Stimulated activated CD4-positive, alpha-beta T cell treated with anti-CD3 and anti-CD28 coated beads, TNF-alpha, amount 100 ng/mL, for 4 hours (primary cell): Measurements from ENCODE around the gene PLEKHN1.

Experiments used
- DNase-seq, 3 experiments: peaks; one replicate each; pipeline ENCODE4 v3.0.0-alpha.2; 2020; ENCODE audit warnings: low read depth in 3 of 3

PLEKHN1 gene

GRCh38 chr1:930633-931138, 35.6 kb upstream of the PLEKHN1 start:
- no peak for DNase-seq

- no peak for DNase-seq
These were observed 34.7 kb upstream of the PLEKHN1 start for GRCh38 chr1:931380-932172.

DNA sequence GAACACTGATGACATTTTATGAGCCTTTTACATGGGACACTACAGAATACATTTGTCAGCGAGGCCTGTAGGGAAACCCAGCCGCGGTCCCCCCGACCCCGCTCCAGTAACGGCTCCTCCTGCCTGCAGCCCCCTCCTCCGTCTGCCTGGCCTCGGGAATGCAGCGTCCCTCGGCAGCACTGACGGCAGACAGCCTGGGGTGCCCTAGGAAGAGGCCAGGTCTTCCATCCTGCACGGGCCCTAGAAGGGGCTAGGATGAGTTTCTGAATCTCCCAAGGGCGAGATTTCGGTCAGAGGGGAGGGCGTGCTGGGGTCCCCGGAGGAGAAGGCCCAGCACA, 34.1 kb upstream of the PLEKHN1 start:
- no peak for DNase-seq

DNA sequence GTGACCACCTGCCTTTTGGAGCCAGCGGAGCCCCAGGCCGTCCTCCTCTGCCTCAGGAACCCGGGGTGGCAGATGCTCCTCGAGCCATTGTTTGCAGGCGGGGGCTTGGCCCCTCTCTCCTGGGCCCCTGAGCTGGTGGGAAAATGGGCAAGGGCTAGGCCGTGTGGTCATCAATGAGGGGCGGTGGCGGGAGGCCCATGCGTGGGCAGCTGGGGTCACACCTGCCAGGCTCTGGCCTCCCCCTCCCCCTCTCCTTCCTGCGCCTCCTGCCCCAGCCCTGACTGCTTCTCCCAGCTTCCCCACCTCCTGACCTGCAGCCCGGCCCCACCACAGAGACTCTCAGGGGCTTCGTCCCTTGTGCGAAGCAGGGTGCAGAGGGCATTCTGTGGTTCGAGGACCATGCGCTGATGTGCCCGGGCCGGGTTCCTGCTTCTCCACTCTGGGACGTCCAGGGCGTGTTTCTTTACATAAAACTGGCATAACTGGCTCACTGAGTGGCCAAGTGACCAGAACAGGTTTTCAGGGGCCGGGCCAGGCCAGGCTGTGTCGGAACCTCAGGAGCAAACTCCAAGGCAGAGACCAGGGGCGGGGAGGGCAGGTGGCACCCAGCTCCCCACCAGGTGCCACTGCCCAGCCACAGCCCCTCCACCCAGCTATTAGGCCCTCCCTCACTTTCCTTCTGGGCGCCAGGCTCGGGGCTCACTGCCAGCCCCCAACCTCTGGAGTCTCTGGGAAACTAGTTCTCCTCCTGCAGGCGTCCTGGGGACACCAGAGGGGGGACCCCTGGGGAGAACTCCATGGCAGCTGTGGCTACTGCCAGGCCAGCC, 33.3 kb upstream of the PLEKHN1 start:
- DNase-seq = no peak

DNA sequence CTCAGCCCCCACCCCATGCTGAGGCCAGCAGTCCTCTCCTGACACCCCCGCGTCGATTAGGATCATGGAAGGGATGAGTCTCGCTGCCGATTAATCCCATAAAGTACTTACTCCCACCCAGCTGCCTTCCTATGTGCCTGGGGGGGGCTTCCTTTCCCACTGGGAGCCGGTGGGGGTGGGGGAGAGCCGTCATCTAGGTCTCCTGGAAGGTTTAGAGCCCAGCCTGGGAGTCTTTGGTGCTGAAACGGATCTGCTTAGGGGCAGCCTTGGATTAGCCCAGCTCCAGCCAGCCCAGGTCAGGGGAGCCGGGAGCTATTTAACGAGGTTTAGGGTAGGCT, 32.7 kb upstream of the PLEKHN1 start:
- DNase-seq = no peak

DNA sequence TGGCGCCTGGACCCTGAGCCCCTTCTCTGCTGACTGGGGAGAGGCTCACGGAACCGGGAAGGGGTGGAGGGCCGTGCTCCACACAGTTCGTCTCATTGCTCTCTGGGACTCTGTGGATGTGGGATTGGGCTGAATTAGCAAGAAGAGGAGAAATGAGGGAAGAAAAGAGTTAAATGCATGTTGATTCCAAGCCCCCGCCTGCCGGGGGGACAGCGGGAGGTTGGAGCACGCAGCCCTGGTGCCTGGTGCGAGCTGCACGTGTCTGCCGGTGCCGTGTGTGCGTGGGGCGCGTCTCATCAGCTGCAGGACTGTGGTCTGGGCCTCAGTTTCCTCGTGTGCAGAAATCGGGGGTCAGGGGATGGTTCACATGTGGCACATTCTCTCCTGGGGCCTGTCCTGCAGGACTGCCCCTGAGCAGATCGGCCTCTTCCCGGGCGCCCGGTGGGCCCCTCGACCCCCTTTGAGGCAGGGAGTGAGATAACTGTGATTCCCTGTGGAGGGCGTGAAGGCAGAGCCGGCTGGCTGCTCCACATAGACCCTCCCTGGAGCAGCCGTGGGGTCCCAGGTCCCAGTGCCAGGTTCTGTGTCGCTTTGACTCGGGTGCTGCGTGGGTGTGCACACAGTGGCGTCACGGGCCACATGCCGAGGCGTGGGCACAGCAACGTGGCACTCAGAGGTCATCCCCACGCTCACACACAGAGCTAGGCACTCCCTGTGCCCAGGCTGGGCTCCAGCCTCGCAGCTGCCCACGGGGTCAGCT, 31.1 kb upstream of the PLEKHN1 start:
- no peak for DNase-seq

- no peak for DNase-seq
These were observed 30.5 kb upstream of the PLEKHN1 start for GRCh38 chr1:935751-936231.

DNA sequence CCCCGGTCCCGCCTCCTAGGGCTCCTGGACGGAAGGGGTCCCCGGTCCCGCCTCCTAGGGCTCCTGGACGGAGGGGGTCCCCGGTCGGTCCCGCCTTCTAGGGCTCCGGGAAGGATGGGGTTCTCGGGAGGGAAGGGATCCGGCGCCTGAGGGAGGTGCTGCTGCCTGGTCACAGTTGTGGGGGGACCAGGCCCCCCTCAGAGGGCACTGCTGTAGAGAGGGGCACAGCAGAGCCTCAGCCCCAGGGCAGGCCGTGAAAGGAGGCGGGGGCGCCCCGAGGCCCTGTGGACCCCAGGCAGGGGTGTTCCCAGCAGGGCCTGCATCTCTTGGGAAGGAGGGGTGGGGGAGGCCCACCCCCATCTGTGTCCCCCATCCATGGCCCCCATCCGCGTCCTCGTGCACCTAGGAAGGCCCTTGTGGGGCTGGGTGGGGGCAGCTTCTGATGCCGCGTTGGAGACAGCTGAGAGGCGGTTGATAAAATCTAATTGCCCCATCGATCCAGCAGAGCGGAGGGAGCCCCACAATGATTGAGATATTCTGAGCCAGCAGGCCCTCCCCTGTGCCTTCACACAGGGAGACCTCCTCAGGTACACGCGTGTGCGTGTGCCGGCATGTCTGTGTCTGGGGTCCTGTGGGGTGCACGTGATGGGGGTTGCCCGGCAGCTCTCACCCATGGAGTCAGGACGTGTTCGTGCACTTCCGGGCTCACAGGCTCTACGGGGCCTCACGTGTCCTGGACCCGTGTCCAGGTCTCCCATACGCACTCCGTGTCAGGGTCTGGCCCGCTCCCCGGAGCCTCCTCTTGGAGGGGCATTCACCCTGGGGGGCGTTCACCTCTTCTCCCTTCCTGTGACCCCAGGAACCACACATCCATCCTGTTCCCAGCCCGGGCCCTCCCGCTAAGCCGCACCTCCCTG, 29.7 kb upstream of the PLEKHN1 start:
- DNase-seq = no peak

DNA sequence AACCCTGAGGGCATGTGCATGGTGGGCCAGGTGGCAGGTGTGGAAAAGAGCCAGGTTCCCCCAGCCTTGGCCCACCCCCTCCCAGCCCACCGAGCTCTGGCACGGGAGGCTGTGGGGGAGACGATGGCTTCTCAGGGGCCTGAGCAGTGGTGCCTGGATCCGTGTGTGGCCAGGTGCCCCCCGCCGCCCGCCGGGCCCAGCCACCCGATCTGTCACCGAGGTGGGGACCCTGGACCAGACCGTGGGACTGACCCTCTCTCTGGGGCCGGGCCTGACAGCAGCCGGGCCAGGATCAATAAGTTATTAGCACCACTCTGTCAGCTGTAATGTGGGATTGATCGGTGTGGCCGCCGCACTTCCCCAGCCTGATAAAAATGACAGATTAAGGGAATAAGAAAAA, 28.8 kb upstream of the PLEKHN1 start:
- DNase-seq = no peak

DNA sequence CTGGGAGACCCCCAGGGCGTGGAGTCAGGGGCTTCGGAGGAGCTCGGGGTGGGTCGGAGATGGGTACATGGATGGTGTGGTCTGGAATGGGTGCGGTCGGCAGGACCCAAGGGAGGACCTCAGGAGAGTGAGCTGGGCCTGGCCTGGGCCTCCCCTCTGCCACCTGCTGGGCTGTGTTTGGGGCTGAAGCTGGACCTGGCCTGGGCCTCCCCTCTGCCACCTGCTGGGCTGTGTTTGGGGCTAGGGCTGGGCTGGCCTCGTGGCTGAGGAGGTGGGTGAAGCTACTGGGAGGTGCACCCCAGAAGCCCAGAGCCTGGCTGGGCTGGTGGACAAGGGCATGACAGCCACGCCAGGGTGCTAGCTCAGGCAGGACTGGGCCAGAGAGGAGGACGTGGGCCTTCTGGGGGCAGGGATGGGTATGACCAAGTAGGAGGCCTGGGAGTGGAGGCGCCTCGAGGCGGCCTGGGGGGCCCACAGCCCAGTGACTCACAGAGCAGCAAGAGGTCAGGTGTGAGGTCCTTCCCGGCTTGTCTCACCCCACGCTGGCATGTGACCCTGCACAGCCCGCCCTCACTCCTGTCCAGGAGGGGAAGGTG, 28.1 kb upstream of the PLEKHN1 start:
- no peak for DNase-seq

DNA sequence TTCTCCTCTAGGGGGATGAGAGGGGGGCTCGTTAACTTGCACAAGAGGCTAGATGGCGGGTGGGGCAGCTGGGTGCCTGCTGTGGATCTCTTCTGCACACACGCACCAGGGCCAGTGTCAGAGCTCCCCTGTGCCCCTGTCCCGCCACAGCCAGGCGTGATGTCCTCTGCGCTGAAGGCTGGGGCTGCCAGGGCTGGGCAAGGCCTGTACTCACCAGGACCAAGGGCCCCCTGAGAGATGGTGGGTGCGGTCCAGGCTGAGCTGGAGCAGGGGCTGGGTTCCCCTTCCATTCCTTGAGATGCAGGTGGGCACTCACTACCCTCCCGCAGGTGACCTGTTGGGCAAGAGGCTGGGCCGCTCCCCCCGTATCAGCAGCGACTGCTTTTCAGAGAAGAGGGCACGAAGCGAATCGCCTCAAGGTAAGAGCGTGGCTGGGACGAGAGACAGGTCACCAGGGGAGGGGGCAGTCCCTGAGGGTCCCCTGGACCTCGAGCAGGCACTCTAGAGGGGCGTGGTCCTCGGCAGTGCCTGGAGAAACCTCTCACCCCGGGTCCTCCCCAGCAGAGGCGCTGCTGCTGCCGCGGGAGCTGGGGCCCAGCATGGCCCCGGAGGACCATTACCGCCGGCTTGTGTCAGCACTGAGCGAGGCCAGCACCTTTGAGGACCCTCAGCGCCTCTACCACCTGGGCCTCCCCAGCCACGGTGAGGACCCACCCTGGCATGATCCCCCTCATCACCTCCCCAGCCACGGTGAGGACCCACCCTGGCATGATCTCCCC, 27.4 kb upstream of the PLEKHN1 start:
- no peak for DNase-seq

- DNase-seq = no peak
These were observed 26.7 kb upstream of the PLEKHN1 start for GRCh38 chr1:939511-940106.

GRCh38 chr1:940107-941014, 25.9 kb upstream of the PLEKHN1 start:
- DNase-seq = no peak

- DNase-seq = no peak
These were observed 25.2 kb upstream of the PLEKHN1 start for GRCh38 chr1:941015-941587.

GRCh38 chr1:941588-942383, 24.5 kb upstream of the PLEKHN1 start:
- no peak for DNase-seq

GRCh38 chr1:942411-942821, 23.9 kb upstream of the PLEKHN1 start:
- DNase-seq = no peak

- DNase-seq = no peak
These were observed 23.3 kb upstream of the PLEKHN1 start for GRCh38 chr1:942864-943533.
